SU-DHL-6 (cell line): Measurements from ENCODE around the gene EEPD1.

ENCODE experiments used
- H2AFZ ChIP-seq: fragments of 200-600 bp; sonication (generic); 2 replicates; pipeline ENCODE4 v1.6.1; 2014; ENCODE audit warnings: low read depth, mild to moderate bottlenecking, moderate library complexity, mixed read lengths, antibody characterized with exemption, low read length; ENCODE audit not compliant: severe bottlenecking
- H3F3A ChIP-seq: fragments of 200-600 bp; shearing (Covaris generic); 2 replicates; pipeline ENCODE4 v1.6.0; 2016; ENCODE audit warnings: antibody characterized with exemption, mild to moderate bottlenecking; ENCODE audit not compliant: insufficient read depth
- H3K27ac ChIP-seq: fragments of 200-600 bp; sonication (generic); 2 replicates; pipeline ENCODE4 v1.5.1; 2016; ENCODE audit warnings: low read depth, mild to moderate bottlenecking, low read length, moderate library complexity, mixed read lengths
- H3K27me3 ChIP-seq: fragments of 200-600 bp; sonication (generic), shearing (Covaris generic); 2 replicates; pipeline ENCODE4 v1.6.0; 2014; ENCODE audit warnings: mild to moderate bottlenecking, low read length
- H3K36me3 ChIP-seq: fragments of 200-600 bp; sonication (generic); 2 replicates; pipeline ENCODE4 v1.6.1; 2014; ENCODE audit warnings: mild to moderate bottlenecking, low read length, mixed read lengths
- H3K4me2 ChIP-seq: fragments of 300-600, 200-600 bp; shearing (Covaris generic), sonication (generic); 2 replicates; pipeline ENCODE4 v1.6.0; 2014; ENCODE audit warnings: low read length, low read depth, mild to moderate bottlenecking; ENCODE audit not compliant: poor library complexity, severe bottlenecking
- H3K4me3 ChIP-seq: fragments of 200-600 bp; sonication (generic); 2 replicates; pipeline ENCODE4 v1.5.1; 2014; ENCODE audit warnings: antibody characterized with exemption, low read length, mild to moderate bottlenecking, mixed read lengths; ENCODE audit not compliant: insufficient read depth, poor library complexity, severe bottlenecking
- H3K79me2 ChIP-seq: fragments of 200-600 bp; sonication (generic); 2 replicates; pipeline ENCODE4 v1.6.1; 2014; ENCODE audit warnings: mild to moderate bottlenecking, low read length, moderate library complexity; ENCODE audit not compliant: insufficient read depth
- H3K9ac ChIP-seq: fragments of 200-600 bp; sonication (generic); 2 replicates; pipeline ENCODE4 v1.7.0; 2014; ENCODE audit warnings: mild to moderate bottlenecking, low read length
- H3K9me2 ChIP-seq: fragments of 200-600 bp; sonication (generic); replicated peaks from 2 replicates; pipeline ENCODE4 v1.6.1; 2014; ENCODE audit warnings: low read length; ENCODE audit not compliant: insufficient read depth
- H3K9me3 ChIP-seq: fragments of 200-600 bp; sonication (generic); 2 replicates; pipeline ENCODE4 v1.6.1; 2014; ENCODE audit warnings: low read length, mixed read lengths; ENCODE audit not compliant: insufficient read depth
- H4K20me1 ChIP-seq: fragments of 200-600 bp; sonication (generic); 2 replicates; pipeline ENCODE4 v1.6.1; 2014; ENCODE audit warnings: low read depth, mild to moderate bottlenecking, antibody characterized with exemption, low read length, moderate library complexity, mixed read lengths
- EZH2phosphoT487 ChIP-seq: fragments of 200-600 bp; sonication (generic), shearing (Covaris generic); conservative IDR thresholded peaks from 2 replicates; pipeline ENCODE4 v1.6.1; 2018; ENCODE audit warnings: mild to moderate bottlenecking, antibody characterized with exemption, low read length, moderate library complexity, mixed read lengths
- TF ChIP-seq, protein P1 (sequence below): fragments of 200-600 bp; sonication (generic); IDR thresholded peaks from one replicate; pipeline ENCODE4 v1.5.1; 2017; ENCODE audit warnings: antibody characterized with exemption, mild to moderate bottlenecking, low read length, moderate library complexity; ENCODE audit not compliant: insufficient read depth, poor library complexity, severe bottlenecking

The EEPD1 gene

GRCh38 chr7:36295090-36295489, 142.0 kb downstream of the EEPD1 start:
- Histone ChIP-seq H3F3A (peaks cover 5% of the 10 kb centered on the region; the same call in 1 of the 2 replicates), H3K27ac (no peak overlapping the region), H3K9me2 (no peaks in the 10 kb centered on the region), H2AFZ (no peak overlapping the region), H3K9ac (no peak overlapping the region), H3K27me3 (no peaks in the 10 kb centered on the region), H3K36me3 (peaks cover 35% of the 10 kb centered on the region; the same call in 1 of the 2 replicates), H3K4me2 (no peak overlapping the region), H3K9me3 (no peaks in the 10 kb centered on the region), H3K4me3 (no peak overlapping the region), H4K20me1 (no peaks in the 10 kb centered on the region), H3K79me2 (no peaks in the 10 kb centered on the region)
- TF ChIP-seq, protein P1, sequence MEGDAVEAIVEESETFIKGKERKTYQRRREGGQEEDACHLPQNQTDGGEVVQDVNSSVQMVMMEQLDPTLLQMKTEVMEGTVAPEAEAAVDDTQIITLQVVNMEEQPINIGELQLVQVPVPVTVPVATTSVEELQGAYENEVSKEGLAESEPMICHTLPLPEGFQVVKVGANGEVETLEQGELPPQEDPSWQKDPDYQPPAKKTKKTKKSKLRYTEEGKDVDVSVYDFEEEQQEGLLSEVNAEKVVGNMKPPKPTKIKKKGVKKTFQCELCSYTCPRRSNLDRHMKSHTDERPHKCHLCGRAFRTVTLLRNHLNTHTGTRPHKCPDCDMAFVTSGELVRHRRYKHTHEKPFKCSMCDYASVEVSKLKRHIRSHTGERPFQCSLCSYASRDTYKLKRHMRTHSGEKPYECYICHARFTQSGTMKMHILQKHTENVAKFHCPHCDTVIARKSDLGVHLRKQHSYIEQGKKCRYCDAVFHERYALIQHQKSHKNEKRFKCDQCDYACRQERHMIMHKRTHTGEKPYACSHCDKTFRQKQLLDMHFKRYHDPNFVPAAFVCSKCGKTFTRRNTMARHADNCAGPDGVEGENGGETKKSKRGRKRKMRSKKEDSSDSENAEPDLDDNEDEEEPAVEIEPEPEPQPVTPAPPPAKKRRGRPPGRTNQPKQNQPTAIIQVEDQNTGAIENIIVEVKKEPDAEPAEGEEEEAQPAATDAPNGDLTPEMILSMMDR = no peak
- no peak for TF ChIP-seq EZH2phosphoT487

DNA sequence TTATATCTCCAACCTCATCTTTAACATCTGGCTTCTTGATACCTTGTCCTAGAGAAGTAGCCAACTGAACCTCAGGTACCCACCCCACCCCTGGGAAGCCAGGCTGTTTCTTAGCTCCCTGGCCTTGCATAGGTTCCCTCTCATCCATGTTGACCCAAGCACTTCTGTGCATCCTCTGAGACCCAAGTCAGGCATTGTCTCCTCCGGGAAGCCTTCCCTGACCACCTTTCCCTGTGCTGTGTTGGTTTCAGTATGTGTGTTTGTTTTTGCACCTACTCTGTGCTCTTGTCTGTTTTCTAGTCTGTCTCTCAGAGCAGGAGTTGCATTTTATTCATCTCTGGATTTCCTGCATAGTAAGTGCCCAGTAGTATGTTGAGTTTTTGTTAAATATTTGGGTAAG, 143.2 kb downstream of the EEPD1 start:
- Histone ChIP-seq H3F3A (peaks cover 5% of the 10 kb centered on the region; the same call in 1 of the 2 replicates), H3K9me3 (no peaks in the 10 kb centered on the region), H3K79me2 (no peaks in the 10 kb centered on the region), H3K9me2 (no peaks in the 10 kb centered on the region), H4K20me1 (no peaks in the 10 kb centered on the region), H3K9ac (no peak overlapping the region), H3K27ac (no peak overlapping the region), H3K27me3 (no peaks in the 10 kb centered on the region), H3K36me3 (peaks cover 35% of the 10 kb centered on the region; the same call in 1 of the 2 replicates), H3K4me2 (no peak overlapping the region), H3K4me3 (no peak overlapping the region), H2AFZ (no peak overlapping the region)
- TF ChIP-seq, protein P1 = no peak
- no peak for TF ChIP-seq EZH2phosphoT487

GRCh38 chr7:36297364-36298009, 144.4 kb downstream of the EEPD1 start:
- no peaks in the 10 kb centered on the region for H3K27me3 ChIP-seq
- TF ChIP-seq EZH2phosphoT487 = no peak
- TF ChIP-seq, protein P1 = no peak
- no peak overlapping the region for H2AFZ ChIP-seq
- no peaks in the 10 kb centered on the region for H3K9me3 ChIP-seq
- no peak overlapping the region for H3K27ac ChIP-seq
- H4K20me1 ChIP-seq = no peaks in the 10 kb centered on the region
- no peaks in the 10 kb centered on the region for H3K9me2 ChIP-seq
- H3K4me2 ChIP-seq = no peak overlapping the region
- peaks cover 5% of the 10 kb centered on the region; the same call in 1 of the 2 replicates for H3F3A ChIP-seq
- peaks cover 35% of the 10 kb centered on the region; the same call in 1 of the 2 replicates for H3K36me3 ChIP-seq
- no peak overlapping the region for H3K4me3 ChIP-seq
- no peak overlapping the region for H3K9ac ChIP-seq
- no peaks in the 10 kb centered on the region for H3K79me2 ChIP-seq
